GM10248 (cell line): ENCODE measurements around the gene GORASP2.

ENCODE experiments used
- CTCF ChIA-PET: fragments of 300-600 bp; sonication (Branson Sonifier 250); formaldehyde crosslinking; extraction: SDS; loops from one replicate; lab custom pipeline; 2021; ENCODE audit warnings: antibody characterized with exemption; lab: Yijun Ruan, JAX
- POLR2A ChIA-PET: fragments of 350-650 bp; sonication (Branson Sonifier 250); formaldehyde crosslinking; extraction: SDS; loops from one replicate; lab custom pipeline; 2020; ENCODE audit warnings: antibody characterized with exemption; lab: Yijun Ruan, JAX
- DNase-seq: peaks from one replicate; pipeline ENCODE4 v3.0.0; 2012; ENCODE audit errors: extremely low spot score
- CTCF ChIP-seq: IDR thresholded peaks from 2 replicates; pipeline ENCODE4 v1.5.1; 2012; ENCODE audit warnings: mild to moderate bottlenecking, low read depth; ENCODE audit errors: extremely low read depth, missing control alignments, control extremely low read depth

GORASP2 gene

GRCh38 chr2:170973225-170973491 is 44.1 kb downstream of the GORASP2 start:
- ChIA-PET POLR2A (no interaction called here), CTCF (interaction anchor here (0.7 to 4.6 kb wide), 33 partner anchors 10 to 533 kb away, joined by 3 to 43 read pairs (median 4); partner anchors contain the start of gene GORASP2)
- no peak for DNase-seq
- TF ChIP-seq CTCF, result no peak

DNA sequence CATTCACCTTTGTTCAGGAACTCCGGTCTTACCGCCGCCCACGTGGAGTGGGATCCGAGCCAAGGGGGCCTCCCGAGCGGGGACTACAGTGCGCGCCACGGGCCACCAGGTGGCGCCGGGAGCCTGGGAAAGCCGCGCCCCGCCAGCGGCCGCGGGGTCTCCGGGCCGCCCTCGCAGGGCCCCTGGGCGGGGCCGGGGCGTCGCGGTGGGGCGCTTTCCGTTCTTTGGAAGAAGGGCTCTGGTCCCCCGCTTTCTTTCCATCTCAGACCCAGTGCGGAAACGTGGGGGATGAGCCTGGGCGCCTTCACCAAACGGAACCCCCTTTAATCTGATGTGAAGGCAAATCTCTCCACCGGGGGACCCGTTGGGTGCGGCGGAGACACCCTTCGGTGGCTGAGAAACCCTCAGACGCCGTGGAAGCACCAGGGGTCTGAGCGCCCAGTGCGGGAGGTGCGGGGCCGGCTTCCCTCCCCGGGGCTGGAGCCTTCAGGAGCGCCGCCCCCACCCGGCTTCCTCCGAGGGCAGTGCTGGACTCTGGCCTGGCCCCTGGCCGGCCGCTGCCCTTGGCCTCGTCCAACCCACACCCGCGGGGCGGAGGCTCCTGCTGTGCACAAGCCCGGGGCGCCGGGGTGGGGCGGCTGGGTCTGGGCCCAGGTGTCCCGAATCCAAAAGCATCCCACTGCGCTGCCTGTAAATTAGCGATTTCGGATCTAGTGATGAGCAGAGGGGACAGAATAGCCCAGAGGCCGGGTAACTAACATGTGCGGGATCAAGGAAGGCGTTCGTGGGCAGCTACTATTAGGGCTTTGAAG is 44.6 kb downstream of the GORASP2 start:
- peak; percentile 96 for DNase-seq
- ChIA-PET POLR2A (no interaction called here), CTCF (interaction anchor here (0.6 to 4.6 kb wide), 38 partner anchors 10 to 729 kb away, joined by 3 to 43 read pairs (median 4); partner anchors contain the start of gene GORASP2)
- TF ChIP-seq CTCF, result peak; percentile 94

DNA sequence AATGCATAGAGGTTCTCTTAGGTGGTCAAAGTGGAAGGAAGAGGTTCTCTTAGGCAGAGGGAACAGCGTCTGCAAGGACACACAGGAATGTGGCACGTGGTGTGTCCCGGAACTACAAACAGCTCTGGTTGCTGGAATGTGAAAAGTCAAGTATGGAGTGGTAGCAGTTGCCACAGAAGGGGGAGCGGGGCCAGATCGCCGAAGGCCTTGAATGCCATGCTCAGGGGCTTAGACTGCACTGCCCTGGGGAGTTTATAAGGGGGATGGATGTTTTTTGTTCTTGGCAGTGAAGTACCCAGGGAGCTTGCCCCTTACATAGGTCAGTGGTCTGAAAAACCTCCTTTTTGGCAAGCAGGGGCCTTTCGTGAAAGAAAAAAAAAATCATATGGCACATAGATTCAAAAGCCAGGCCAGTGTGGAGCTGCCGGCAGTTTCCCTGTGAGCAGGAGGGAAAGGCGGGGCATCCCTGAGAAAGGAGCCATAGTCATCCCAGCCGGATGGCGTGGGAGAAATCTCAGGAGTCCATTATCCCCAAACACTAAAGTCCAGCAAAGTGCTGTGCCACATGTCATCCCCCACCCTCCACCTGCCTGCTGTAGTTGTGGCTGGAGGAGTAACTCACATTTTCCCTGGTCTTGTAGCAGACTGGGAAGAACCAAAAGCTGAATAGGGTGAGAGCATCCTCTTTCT is 45.4 kb downstream of the GORASP2 start:
- ChIA-PET POLR2A (no interaction called here), CTCF (interaction anchor here (0.6 to 4.6 kb wide), 12 partner anchors 10 to 729 kb away, joined by 3 to 43 read pairs (median 4); partner anchors contain the start of gene GORASP2)
- no peak for TF ChIP-seq CTCF
- DNase-seq, result no peak

DNA sequence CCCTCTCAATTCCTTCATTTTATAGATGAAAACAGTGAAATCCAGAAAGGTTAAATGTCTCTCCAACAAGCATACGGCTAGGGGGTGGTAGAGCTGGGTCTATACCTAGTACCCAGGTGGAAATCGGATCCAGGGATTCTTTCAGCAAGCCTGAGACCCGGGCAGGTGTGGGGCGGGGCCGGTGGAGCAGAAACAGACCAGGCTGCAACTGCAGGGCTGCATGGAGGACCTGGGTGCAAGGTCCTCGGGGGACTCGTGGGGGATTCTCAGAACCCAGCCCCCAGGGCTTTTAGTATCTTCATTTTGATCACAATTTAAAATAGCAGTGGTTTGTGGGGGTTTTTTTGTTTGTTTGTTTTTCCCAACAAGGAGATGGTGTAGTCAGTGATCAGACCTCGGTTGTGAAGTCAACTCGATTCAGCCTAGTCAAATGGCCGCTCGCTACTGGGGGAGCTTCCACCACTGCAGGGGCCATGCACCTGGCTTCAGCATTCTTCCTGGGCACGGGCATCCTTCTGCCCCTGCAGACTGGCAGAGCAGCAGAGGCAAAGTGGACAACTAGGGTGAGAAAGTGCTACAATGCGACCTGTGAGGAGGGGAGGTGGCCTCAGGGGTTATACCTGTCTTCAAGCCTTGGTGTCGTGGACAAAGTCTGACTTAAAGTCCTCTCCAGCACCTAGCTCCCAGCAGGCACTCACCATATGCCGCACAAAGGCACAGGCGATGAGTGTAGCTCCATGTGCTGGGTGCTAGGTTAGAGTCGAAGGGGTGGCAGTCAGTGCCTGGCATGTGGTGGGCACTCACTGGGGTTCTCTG is 46.3 kb downstream of the GORASP2 start:
- CTCF ChIA-PET, result interaction anchor here (0.7 to 4.6 kb wide), 6 partner anchors 21 to 441 kb away, joined by 3 to 43 read pairs (median 4); partner anchors contain the start of gene GORASP2
- DNase-seq, result no peak
- POLR2A ChIA-PET, result no interaction called here
- no peak for TF ChIP-seq CTCF

- no peak for TF ChIP-seq CTCF
- CTCF ChIA-PET, result interaction anchor here (1.6 to 4.6 kb wide), 2 partner anchors 21 to 47 kb away, joined by 7 to 43 read pairs; partner anchors contain the start of gene GORASP2
- DNase-seq, result no peak
- POLR2A ChIA-PET, result no interaction called here
Measured at GRCh38 chr2:170975943-170976270, 46.9 kb downstream of the GORASP2 start.

- no peak for TF ChIP-seq CTCF
- POLR2A ChIA-PET, result interaction anchor here (0.8 kb wide), 1 partner anchor 540 kb away, joined by 3 read pairs; no protein-coding TSS in a partner anchor
- CTCF ChIA-PET, result interaction anchor here (0.8 to 1.9 kb wide), 4 partner anchors 10 to 55 kb away, joined by 3 to 8 read pairs (median 4); partner anchors contain the start of gene GORASP2
- DNase-seq, result no peak
Measured at GRCh38 chr2:170984079-170984478, 55.0 kb downstream of the GORASP2 start.
